ENCODE results near the gene TCF20. TPM values are rescaled to one million over a fixed set of nuclear protein-coding genes. Genes with fewer than 3 reads are reported as not detected.

TCF20 gene
- total and polyA plus RNA-seq, 2 experiments from 2014 or later, result 5.9 to 34.3 TPM

GRCh38 chr22:42317008-42317407, 46.6 kb upstream of the TCF20 start:
- H2AFZ ChIP-seq, result no peak overlapping the region
- no peak overlapping the region for H3K4me2 ChIP-seq
- no peaks in the 10 kb centered on the region for H3K9me2 ChIP-seq (replicated peaks; ENCODE audit: insufficient read depth)
- H3K27ac ChIP-seq, result no peak overlapping the region
- H3K4me3 ChIP-seq, result no peak overlapping the region
- H3K4me1 ChIP-seq (ENCODE audit: insufficient read depth), result peaks cover 48% of the 10 kb centered on the region
- H3K79me2 ChIP-seq, result peaks cover 3% of the 10 kb centered on the region
- H4K20me1 ChIP-seq (ENCODE audit: insufficient read depth, poor library complexity, severe bottlenecking), result no peaks in the 10 kb centered on the region
- H3K27me3 ChIP-seq, result no peaks in the 10 kb centered on the region
- no peaks in the 10 kb centered on the region for H3K9me3 ChIP-seq (ENCODE audit: low read depth)
- peak; percentile 41 for DNase-seq (ENCODE audit: low spot score)
- TF ChIP-seq EZH2phosphoT487 (IDR thresholded peaks at IDR 0.05; ENCODE audit: low read depth, severe bottlenecking, unreplicated experiment), result no peak
- TF ChIP-seq CTCF (IDR thresholded peaks at IDR 0.05; ENCODE audit: poor library complexity), result no peak
- no peak for TF ChIP-seq EZH2 (IDR thresholded peaks at IDR 0.05; ENCODE audit: borderline replicate concordance)
- no peaks in the 10 kb centered on the region for H3K36me3 ChIP-seq (replicated peaks; ENCODE audit: insufficient read depth, low read depth)
- WGBS (ENCODE audit: low lambda C conversion rate, missing lambda C conversion rate), result 79% methylated on average over 13 of the region's 13 CpGs

GRCh38 chr22:42315392-42315756, 44.9 kb upstream of the TCF20 start:
- Histone ChIP-seq H4K20me1 (ENCODE audit: insufficient read depth, poor library complexity, severe bottlenecking) (no peaks in the 10 kb centered on the region), H3K9me2 (replicated peaks; ENCODE audit: insufficient read depth) (no peaks in the 10 kb centered on the region), H3K4me2 (no peak overlapping the region), H3K4me1 (ENCODE audit: insufficient read depth) (peaks cover 45% of the 10 kb centered on the region), H3K27ac (no peak overlapping the region), H3K79me2 (peaks cover 3% of the 10 kb centered on the region), H3K27me3 (no peaks in the 10 kb centered on the region), H3K36me3 (replicated peaks; ENCODE audit: insufficient read depth, low read depth) (no peaks in the 10 kb centered on the region), H2AFZ (no peak overlapping the region), H3K4me3 (no peak overlapping the region), H3K9me3 (ENCODE audit: low read depth) (no peaks in the 10 kb centered on the region)
- TF ChIP-seq EZH2 (IDR thresholded peaks at IDR 0.05; ENCODE audit: borderline replicate concordance) (no peak), CTCF (IDR thresholded peaks at IDR 0.05; ENCODE audit: poor library complexity) (no peak), EZH2phosphoT487 (IDR thresholded peaks at IDR 0.05; ENCODE audit: low read depth, severe bottlenecking, unreplicated experiment) (no peak)
- no peak for DNase-seq (ENCODE audit: low spot score)

- TF ChIP-seq EZH2 (IDR thresholded peaks at IDR 0.05; ENCODE audit: borderline replicate concordance) (no peak), EZH2phosphoT487 (IDR thresholded peaks at IDR 0.05; ENCODE audit: low read depth, severe bottlenecking, unreplicated experiment) (no peak), CTCF (IDR thresholded peaks at IDR 0.05; ENCODE audit: poor library complexity) (no peak)
- Histone ChIP-seq H3K4me3 (no peak overlapping the region), H3K4me1 (ENCODE audit: insufficient read depth) (peaks cover 40% of the 10 kb centered on the region), H3K9me3 (ENCODE audit: low read depth) (no peaks in the 10 kb centered on the region), H3K4me2 (peak overlapping the region; percentile 22), H3K36me3 (replicated peaks; ENCODE audit: insufficient read depth, low read depth) (no peaks in the 10 kb centered on the region), H2AFZ (no peak overlapping the region), H3K9me2 (replicated peaks; ENCODE audit: insufficient read depth) (no peaks in the 10 kb centered on the region), H4K20me1 (ENCODE audit: insufficient read depth, poor library complexity, severe bottlenecking) (no peaks in the 10 kb centered on the region), H3K27ac (peak overlapping the region; percentile 28), H3K79me2 (peaks cover 3% of the 10 kb centered on the region), H3K27me3 (no peaks in the 10 kb centered on the region)
- 45% methylated on average over 5 of the region's 5 CpGs for WGBS (ENCODE audit: low lambda C conversion rate, missing lambda C conversion rate)
- no peak for DNase-seq (ENCODE audit: low spot score)
Measured at GRCh38 chr22:42314709-42315391, 44.4 kb upstream of the TCF20 start.

All from hepatocyte (in vitro differentiated cells).